HCT116 (cell line): ENCODE results near the gene MALRD1.

ENCODE experiments used
- CBX3 ChIP-seq: IDR thresholded peaks from 2 replicates; pipeline ENCODE4 v1.6.1; 2012; ENCODE audit warnings: low read depth
- ELF1 ChIP-seq: IDR thresholded peaks from 2 replicates; pipeline ENCODE4 v1.6.1; 2012; ENCODE audit warnings: low read depth, borderline replicate concordance
- EZH2 ChIP-seq: fragments of 200-600 bp; sonication (generic); IDR thresholded peaks from 2 replicates; pipeline ENCODE4 v1.6.1; 2017; ENCODE audit warnings: antibody characterized with exemption, mixed run types
- EZH2phosphoT487 ChIP-seq: fragments of 200-600 bp; IDR thresholded peaks from 2 replicates; pipeline ENCODE4 v1.6.1; 2018; ENCODE audit warnings: antibody characterized with exemption, borderline replicate concordance
- JUND ChIP-seq: IDR thresholded peaks from 2 replicates; pipeline ENCODE4 v1.6.1; 2012
- POLR2A ChIP-seq: IDR thresholded peaks from 2 replicates; pipeline ENCODE4 v1.7.0; 2011; ENCODE audit warnings: borderline replicate concordance; ENCODE audit not compliant: insufficient read depth, insufficient read length; ENCODE audit errors: extremely low read depth
- POLR2AphosphoS5 ChIP-seq: IDR thresholded peaks from 2 replicates; pipeline ENCODE4 v1.6.1; 2011; ENCODE audit warnings: mild to moderate bottlenecking, low read depth, low read length, moderate library complexity
- RAD21 ChIP-seq: IDR thresholded peaks from 2 replicates; pipeline ENCODE4 v1.6.1; 2012; ENCODE audit warnings: low read depth, mild to moderate bottlenecking
- SIN3A ChIP-seq: IDR thresholded peaks from 2 replicates; pipeline ENCODE4 v1.6.1; 2012; ENCODE audit warnings: low read depth
- SP1 ChIP-seq: IDR thresholded peaks from 2 replicates; pipeline ENCODE4 v1.6.1; 2012; ENCODE audit warnings: low read depth
- SRF ChIP-seq: IDR thresholded peaks from 2 replicates; pipeline ENCODE4 v1.6.1; 2012; ENCODE audit warnings: low read depth
- TF ChIP-seq, protein P1 (sequence below), 3 experiments: fragments of 200-600 bp in 1 of 3; sonication (generic) in 1 of 3; IDR thresholded peaks in 2 of 3; conservative IDR thresholded peaks in 1 of 3; 2 replicates each; pipeline ENCODE4 v1.5.1; 2012 to 2017; ENCODE audit warnings: low read depth in 2 of 3, low read length in 2 of 3, antibody characterized with exemption in 1 of 3, borderline replicate concordance in 1 of 3, control low read depth in 1 of 3, mild to moderate bottlenecking in 1 of 3, mixed read lengths in 1 of 3, mixed run types in 1 of 3, moderate library complexity in 1 of 3; ENCODE audit not compliant: insufficient read depth in 1 of 3
- TF ChIP-seq, protein P2 (sequence below): IDR thresholded peaks from 2 replicates; pipeline ENCODE4 v1.6.1; 2012

DNA sequence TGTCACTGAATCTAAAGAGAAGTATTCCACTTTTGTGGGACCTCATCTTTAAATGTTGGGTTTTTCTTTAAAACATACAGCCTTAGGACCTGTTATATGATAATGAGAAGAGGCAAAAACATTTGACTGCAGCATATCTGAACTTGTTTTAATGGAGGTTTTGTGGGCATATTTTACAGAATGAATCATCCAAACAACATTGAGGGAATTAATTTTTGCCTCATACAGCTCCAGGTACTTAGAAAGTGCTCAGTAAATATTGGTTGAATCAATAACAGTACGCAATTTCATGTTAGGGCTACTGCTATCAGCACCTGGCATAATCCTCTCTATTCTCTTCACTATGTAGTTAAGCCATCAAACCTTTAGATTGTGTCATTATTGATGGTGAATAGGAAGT lies 115.9 kb downstream of the MALRD1 start:
- TF ChIP-seq SP1 (no peak), SRF (no peak), CBX3 (no peak), ELF1 (no peak), SIN3A (no peak), JUND (no peak), POLR2AphosphoS5 (no peak), EZH2phosphoT487 (no peak), RAD21 (no peak), EZH2 (no peak), POLR2A (no peak)
- TF ChIP-seq, protein P1, sequence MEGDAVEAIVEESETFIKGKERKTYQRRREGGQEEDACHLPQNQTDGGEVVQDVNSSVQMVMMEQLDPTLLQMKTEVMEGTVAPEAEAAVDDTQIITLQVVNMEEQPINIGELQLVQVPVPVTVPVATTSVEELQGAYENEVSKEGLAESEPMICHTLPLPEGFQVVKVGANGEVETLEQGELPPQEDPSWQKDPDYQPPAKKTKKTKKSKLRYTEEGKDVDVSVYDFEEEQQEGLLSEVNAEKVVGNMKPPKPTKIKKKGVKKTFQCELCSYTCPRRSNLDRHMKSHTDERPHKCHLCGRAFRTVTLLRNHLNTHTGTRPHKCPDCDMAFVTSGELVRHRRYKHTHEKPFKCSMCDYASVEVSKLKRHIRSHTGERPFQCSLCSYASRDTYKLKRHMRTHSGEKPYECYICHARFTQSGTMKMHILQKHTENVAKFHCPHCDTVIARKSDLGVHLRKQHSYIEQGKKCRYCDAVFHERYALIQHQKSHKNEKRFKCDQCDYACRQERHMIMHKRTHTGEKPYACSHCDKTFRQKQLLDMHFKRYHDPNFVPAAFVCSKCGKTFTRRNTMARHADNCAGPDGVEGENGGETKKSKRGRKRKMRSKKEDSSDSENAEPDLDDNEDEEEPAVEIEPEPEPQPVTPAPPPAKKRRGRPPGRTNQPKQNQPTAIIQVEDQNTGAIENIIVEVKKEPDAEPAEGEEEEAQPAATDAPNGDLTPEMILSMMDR (IDR thresholded peaks at IDR 0.05 in 2 of 3, conservative IDR thresholded peaks at IDR 0.05 in 1 of 3; ENCODE audit: borderline replicate concordance in 1 of 3, insufficient read depth in 1 of 3, low read depth in 2 of 3, low read length in 2 of 3), result no peak
- TF ChIP-seq, protein P2, sequence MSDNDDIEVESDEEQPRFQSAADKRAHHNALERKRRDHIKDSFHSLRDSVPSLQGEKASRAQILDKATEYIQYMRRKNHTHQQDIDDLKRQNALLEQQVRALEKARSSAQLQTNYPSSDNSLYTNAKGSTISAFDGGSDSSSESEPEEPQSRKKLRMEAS, result no peak
